Sigmoid colon (tissue), 7 donors: ENCODE measurements around the gene WBP1L. TPM values are rescaled to one million over a fixed set of nuclear protein-coding genes. Genes with fewer than 3 reads are reported as not detected.
A peak's percentile ranks its signal among the peaks of the same experiment; 100 is the strongest.

Experiments
- DNase-seq: peaks from one replicate; pipeline ENCODE4 v3.0.0-alpha.2; 2019
- H3K27ac ChIP-seq, 4 donors: fragments of 200-600 bp; sonication (generic); one replicate each; pipeline ENCODE4 v1.5.1; 2016 to 2019; ENCODE audit warnings: mild to moderate bottlenecking in 1 of 4
- H3K27me3 ChIP-seq, 3 donors: fragments of 200-600 bp; sonication (generic); one replicate each; pipeline ENCODE4 v1.5.1; 2019; ENCODE audit warnings: mild to moderate bottlenecking in 1 of 3
- H3K36me3 ChIP-seq, 4 donors: fragments of 200-600 bp; sonication (generic); one replicate each; pipeline ENCODE4 v1.5.1; 2016 to 2019
- H3K4me1 ChIP-seq, 4 donors: fragments of 200-600 bp; sonication (generic); one replicate each; pipeline ENCODE4 v1.5.1; 2017 to 2019
- H3K4me3 ChIP-seq, 4 donors: fragments of 200-600 bp; sonication (generic); one replicate each; pipeline ENCODE4 v1.5.1; 2017 to 2019; ENCODE audit warnings: mild to moderate bottlenecking in 2 of 4, moderate library complexity in 1 of 4
- H3K9me3 ChIP-seq, 4 donors: fragments of 200-600 bp in 3 of 4; sonication (generic) in 3 of 4; one replicate each; pipeline versions ENCODE4 v1.5.1 to v1.6.1; 2013 to 2019
- CTCF ChIP-seq, 4 experiments: fragments of 450-650 bp in 3 of 4; fragments of 200-600 bp in 1 of 4; IDR thresholded peaks; one replicate each; pipeline ENCODE4 v1.5.1; 2016 to 2019; ENCODE audit warnings: antibody characterized with exemption in 4 of 4, mild to moderate bottlenecking in 3 of 4, moderate library complexity in 2 of 4
- EP300 ChIP-seq, 4 donors: sonication (generic); formaldehyde crosslinking; IDR thresholded peaks; one replicate each; pipeline ENCODE4 v1.6.1; 2017; ENCODE audit warnings: antibody characterized with exemption in 4 of 4
- POLR2A ChIP-seq, 2 donors: fragments of 450-650 bp; IDR thresholded peaks; one replicate each; pipeline ENCODE4 v1.6.1; 2016; ENCODE audit warnings: antibody characterized with exemption in 2 of 2, mild to moderate bottlenecking in 2 of 2, moderate library complexity in 2 of 2
- POLR2AphosphoS5 ChIP-seq, 4 donors: sonication (generic); formaldehyde crosslinking; IDR thresholded peaks; one replicate each; pipeline ENCODE4 v1.6.1; 2017; ENCODE audit warnings: antibody characterized with exemption in 4 of 4
- WGBS, 2 donors: extraction: QIAGEN DNeasy Blood & Tissue Kit; methylation state at CpG; one replicate each; pipeline ENCODE4 v1.1.7; 2013; 5-methylcytosine and 5-hydroxymethylcytosine counted together
- intact Hi-C: fragments of 100-400 bp; cut with DNase I; formaldehyde crosslinking; loops from one replicate; pipeline ENCODE4 v1.15.1; 2023
- polyA plus RNA-seq, 3 donors: library from polyadenylated mRNA; stranded (reverse); fragments of 200-250 nt; gene quantifications; one replicate each; pipeline ENCODE4 v1.2.3, GENCODE V29; 2013
- total RNA-seq, 4 donors: library from RNA; depleted of rRNA; stranded (reverse); fragments of >200 nt; gene quantifications; one replicate each; pipeline ENCODE4 v1.1.0, GENCODE V29; 2016
- donor health status: healthy with polysubstance abuse.
- donor health status: Bipolar disorder and iron deficiency.
- donor health status: healthy.

The WBP1L gene
- total and polyA plus RNA-seq, 7 donors: 22.9 to 148 (median 83.8) TPM

DNA sequence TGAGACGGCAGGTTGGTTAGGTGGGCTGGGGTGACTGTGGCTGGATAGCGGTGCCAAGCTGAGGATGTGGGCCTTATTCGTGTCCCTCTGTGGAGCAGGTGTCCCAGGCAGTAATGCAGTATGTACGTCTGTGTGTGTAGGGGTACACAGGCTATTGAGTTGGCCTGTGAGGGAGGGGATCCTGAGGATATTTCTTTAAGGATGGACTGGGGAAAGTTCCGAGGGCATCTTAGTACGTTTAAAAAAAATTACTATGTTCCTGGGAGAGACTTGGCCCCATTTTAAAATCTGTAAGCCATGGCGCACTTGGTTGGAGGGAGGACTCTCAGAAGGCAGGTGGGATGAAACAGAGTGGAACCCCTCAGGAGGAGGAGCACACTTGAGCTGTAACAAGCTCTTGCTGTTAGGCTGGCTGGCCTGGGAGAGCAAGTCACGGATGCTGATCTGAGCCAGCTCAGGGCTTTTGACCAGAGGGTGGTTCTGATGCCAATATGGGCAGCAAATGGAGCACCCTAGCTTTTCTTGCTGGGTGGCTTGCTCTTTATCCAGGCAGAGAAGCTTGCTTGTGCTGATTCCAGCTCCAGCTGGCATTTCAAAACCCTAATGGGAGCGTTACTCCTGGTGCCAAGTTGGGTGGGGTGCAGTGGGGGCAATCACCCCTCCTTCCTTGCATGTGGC is 765 bp downstream of the WBP1L start:
- DNase-seq: peak; percentile 80
- intact Hi-C loops: loop anchor here (5.0 kb wide), 2 partner anchors 58 to 73 kb away; no protein-coding TSS in a partner anchor
- Histone ChIP-seq H3K4me1 (peaks cover 0 to 30% (median 25%) of the 10 kb centered on the region in 4 donors), H3K36me3 (no peaks in the 10 kb centered on the region), H3K9me3 (no peaks in the 10 kb centered on the region), H3K4me3 (peak overlapping the region; percentile 69 to 99 (median 90)), H3K27ac (peak overlapping the region; percentile 91 to 95 (median 92)), H3K27me3 (no peaks in the 10 kb centered on the region)
- WGBS, 2 donors: 6 to 11% methylated on average over 9 of the region's 9 CpGs
- no peak for TF ChIP-seq POLR2A (IDR thresholded peaks at IDR 0.05)
- peak in 1 of 4 donors; percentile 30 for TF ChIP-seq POLR2AphosphoS5 (IDR thresholded peaks at IDR 0.05)
- no peak for TF ChIP-seq CTCF (IDR thresholded peaks at IDR 0.05)
- TF ChIP-seq EP300 (IDR thresholded peaks at IDR 0.05): no peak

DNA sequence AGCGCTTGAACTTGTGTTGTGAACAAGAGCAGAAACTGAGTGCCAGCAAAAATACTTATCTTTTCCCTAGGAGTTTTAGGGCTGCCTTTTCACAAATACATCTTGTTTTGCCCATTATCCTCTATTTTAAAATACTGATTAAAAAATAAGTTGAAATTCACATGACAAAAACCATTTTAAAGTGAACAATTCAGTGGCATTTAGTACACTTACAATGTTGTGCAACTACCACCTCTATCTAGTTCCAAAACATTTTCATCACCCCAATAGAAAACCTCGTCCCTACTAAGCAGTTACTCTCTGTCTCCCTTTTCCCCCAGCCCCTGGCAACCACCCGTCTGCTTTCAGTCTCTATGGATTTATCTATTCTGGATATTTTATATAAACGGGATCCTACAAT is 1.4 kb downstream of the WBP1L start:
- WGBS, 2 donors: 71 to 81% methylated on average over 4 of the region's 4 CpGs
- peak overlapping the region; percentile 69 to 99 (median 90) for H3K4me3 ChIP-seq
- H3K36me3 ChIP-seq: no peaks in the 10 kb centered on the region
- peaks cover 0 to 30% (median 25%) of the 10 kb centered on the region in 4 donors for H3K4me1 ChIP-seq
- intact Hi-C loops: no loop called here
- no peak for DNase-seq
- H3K27me3 ChIP-seq: no peaks in the 10 kb centered on the region
- peak overlapping the region; percentile 91 to 95 (median 92) for H3K27ac ChIP-seq
- no peak for TF ChIP-seq CTCF (IDR thresholded peaks at IDR 0.05)
- no peak for TF ChIP-seq EP300 (IDR thresholded peaks at IDR 0.05)
- no peak for TF ChIP-seq POLR2AphosphoS5 (IDR thresholded peaks at IDR 0.05)
- TF ChIP-seq POLR2A (IDR thresholded peaks at IDR 0.05): no peak
- no peaks in the 10 kb centered on the region for H3K9me3 ChIP-seq

GRCh38 chr10:102752266-102752930 is 8.7 kb downstream of the WBP1L start:
- H3K4me3 ChIP-seq: no peak overlapping the region
- H3K27ac ChIP-seq: peak overlapping the region; percentile 75 to 87 (median 86)
- WGBS, 2 donors: 82 to 89% methylated on average over 9 of the region's 9 CpGs
- DNase-seq: peak; percentile 82
- H3K27me3 ChIP-seq: no peaks in the 10 kb centered on the region
- H3K36me3 ChIP-seq: no peaks in the 10 kb centered on the region
- TF ChIP-seq POLR2A (IDR thresholded peaks at IDR 0.05) (no peak), POLR2AphosphoS5 (IDR thresholded peaks at IDR 0.05) (peak; percentile 21 to 65 (median 40)), CTCF (IDR thresholded peaks at IDR 0.05) (no peak), EP300 (IDR thresholded peaks at IDR 0.05) (peak in 1 of 4 donors; percentile 8)
- no peaks in the 10 kb centered on the region for H3K9me3 ChIP-seq
- H3K4me1 ChIP-seq: peaks cover 0 to 44% (median 33%) of the 10 kb centered on the region in 4 donors
- intact Hi-C loops: loop anchor here (2.0 kb wide), 1 partner anchor 48 kb away; no protein-coding TSS in a partner anchor

GRCh38 chr10:102752934-102753664 is 9.4 kb downstream of the WBP1L start:
- intact Hi-C loops: loop anchor here (2.0 kb wide), 1 partner anchor 48 kb away; no protein-coding TSS in a partner anchor
- peak; percentile 78 for DNase-seq
- no peaks in the 10 kb centered on the region for H3K27me3 ChIP-seq
- TF ChIP-seq EP300 (IDR thresholded peaks at IDR 0.05) (no peak), POLR2AphosphoS5 (IDR thresholded peaks at IDR 0.05) (peak in 3 of 4 donors; percentile 4 to 20 (median 17)), CTCF (IDR thresholded peaks at IDR 0.05) (peak in 3 of 4 experiments; percentile 46 to 71 (median 55)), POLR2A (IDR thresholded peaks at IDR 0.05) (no peak)
- H3K4me1 ChIP-seq: peaks cover 0 to 44% (median 34%) of the 10 kb centered on the region in 4 donors
- 85 to 86% methylated on average over 4 of the region's 4 CpGs for WGBS, 2 donors
- H3K9me3 ChIP-seq: no peaks in the 10 kb centered on the region
- no peaks in the 10 kb centered on the region for H3K36me3 ChIP-seq
- H3K4me3 ChIP-seq: no peak overlapping the region
- H3K27ac ChIP-seq: peak overlapping the region; percentile 75 to 87 (median 86)
